ENCODE results near the gene ZNF224. TPM values are rescaled to one million over a fixed set of nuclear protein-coding genes. Genes with fewer than 3 reads are reported as not detected.

The ZNF224 gene
- total RNA-seq, 5 donors from 2014 or later (not counting 1 experiment from before 2014, with no cell fraction given), result 42.2 to 72.3 (median 71.2) TPM

DNA sequence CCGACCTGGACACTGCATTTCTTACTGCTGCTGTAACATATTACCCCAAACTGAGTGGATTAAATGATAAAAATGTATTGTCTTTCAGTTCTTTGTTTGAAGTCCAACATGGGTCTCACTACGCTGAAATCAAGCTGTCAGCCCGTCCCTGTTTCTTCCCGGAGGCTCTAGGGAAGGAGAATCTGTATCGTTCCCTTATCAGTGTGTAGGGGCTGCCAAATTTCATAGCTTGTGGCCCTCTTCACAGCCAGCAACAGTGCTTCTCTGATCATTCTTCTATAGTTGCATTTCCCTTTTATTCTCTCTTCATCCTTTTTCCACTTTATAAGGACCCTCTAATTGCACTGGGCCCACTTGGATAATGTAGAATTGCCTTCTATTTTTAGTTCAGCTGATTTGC lies 57.3 kb downstream of the ZNF224 start:
- no peak overlapping the region for H3K27ac Mint-ChIP-seq
- H3K4me1 Mint-ChIP-seq, result no peaks in the 10 kb centered on the region
- WGBS (ENCODE audit: insufficient coverage), result 100% methylated on average over 2 of the region's 5 CpGs
- ATAC-seq (replicated peaks in 1 of 4) (no peak), DNase-seq (no peak)
- H3K4me3 Mint-ChIP-seq, result no peak overlapping the region
- Histone ChIP-seq H3K4me3 (ENCODE audit: control insufficient read depth in 1 of 2, extremely low read depth in 1 of 2, low read length in 1 of 2) (no peak overlapping the region), H3K27me3 (replicated peaks in 1 of 2; ENCODE audit: control insufficient read depth in 2 of 2, extremely low read depth in 1 of 2, insufficient read depth in 2 of 2, low read length in 1 of 2) (no peaks in the 10 kb centered on the region), H3K9me3 (peaks cover 1% of the 10 kb centered on the region), H3K4me1 (ENCODE audit: control insufficient read depth in 1 of 2, extremely low read depth in 1 of 2, insufficient read depth in 2 of 2, low read length in 2 of 2) (no peaks in the 10 kb centered on the region), H3K27ac (ENCODE audit: low read length) (no peak overlapping the region), H3K36me3 (ENCODE audit: control insufficient read depth in 2 of 2, extremely low read depth in 1 of 2, insufficient read depth in 1 of 2, low read length in 1 of 2) (peaks cover 20 to 63% of the 10 kb centered on the region in 2 donors)
- CTCF ChIA-PET, result no interaction called here
- H3K27me3 Mint-ChIP-seq, result no peaks in the 10 kb centered on the region
- peaks cover 23 to 47% (median 37%) of the 10 kb centered on the region in 3 donors for H3K9me3 Mint-ChIP-seq
- peaks cover 85% of the 10 kb centered on the region for H3K36me3 Mint-ChIP-seq
- POLR2A ChIA-PET, result no interaction called here

DNA sequence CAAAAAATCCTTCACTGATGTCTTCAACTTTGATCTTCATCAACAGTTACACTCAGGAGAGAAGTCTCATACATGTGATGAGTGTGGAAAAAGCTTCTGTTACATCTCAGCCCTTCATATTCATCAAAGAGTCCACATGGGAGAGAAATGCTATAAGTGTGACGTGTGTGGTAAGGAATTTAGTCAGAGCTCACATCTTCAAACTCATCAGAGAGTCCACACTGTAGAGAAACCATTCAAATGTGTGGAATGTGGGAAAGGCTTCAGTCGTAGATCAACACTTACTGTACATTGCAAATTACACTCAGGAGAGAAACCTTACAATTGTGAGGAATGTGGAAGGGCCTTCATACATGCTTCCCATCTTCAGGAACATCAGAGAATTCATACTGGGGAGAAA lies 62.3 kb downstream of the ZNF224 start:
- peaks cover 29 to 63% (median 56%) of the 10 kb centered on the region in 3 donors for H3K9me3 Mint-ChIP-seq
- Histone ChIP-seq H3K4me1 (ENCODE audit: control insufficient read depth in 1 of 2, extremely low read depth in 1 of 2, insufficient read depth in 2 of 2, low read length in 2 of 2) (no peaks in the 10 kb centered on the region), H3K4me3 (ENCODE audit: control insufficient read depth in 1 of 2, extremely low read depth in 1 of 2, low read length in 1 of 2) (no peak overlapping the region), H3K36me3 (ENCODE audit: control insufficient read depth in 2 of 2, extremely low read depth in 1 of 2, insufficient read depth in 1 of 2, low read length in 1 of 2) (peaks cover 27 to 40% of the 10 kb centered on the region in 2 donors), H3K27ac (ENCODE audit: low read length) (no peak overlapping the region), H3K9me3 (peaks cover 18% of the 10 kb centered on the region), H3K27me3 (replicated peaks in 1 of 2; ENCODE audit: control insufficient read depth in 2 of 2, extremely low read depth in 1 of 2, insufficient read depth in 2 of 2, low read length in 1 of 2) (no peaks in the 10 kb centered on the region)
- WGBS (ENCODE audit: insufficient coverage), result no CpG with 5 or more reads among the region's 2 CpGs
- CTCF ChIA-PET, result no interaction called here
- peaks cover 63% of the 10 kb centered on the region for H3K36me3 Mint-ChIP-seq
- ATAC-seq (replicated peaks in 1 of 4), result no peak
- no peaks in the 10 kb centered on the region for H3K4me1 Mint-ChIP-seq
- H3K27me3 Mint-ChIP-seq, result no peaks in the 10 kb centered on the region
- no peak for DNase-seq
- no peak overlapping the region for H3K27ac Mint-ChIP-seq
- H3K4me3 Mint-ChIP-seq, result peak overlapping the region in 1 of 3 donors; percentile 9
- POLR2A ChIA-PET, result no interaction called here

Other genes starting within 250 kb of the ZNF224 start
- gene ZNF404, start 210.4 kb upstream of the ZNF224 start, total RNA-seq, result 1 to 10 TPM; 1.1 to 3.0 (median 2.4) TPM
- 10 to 100 TPM; 12.7 to 22.2 (median 19.2) TPM for gene ZNF45, start 159.1 kb upstream of the ZNF224 start, total RNA-seq
- gene ZNF221, start 143.1 kb upstream of the ZNF224 start, total RNA-seq, result 1 to 10 TPM in 4 of 5 donors, under 1 TPM in 1; 0.77 to 3.0 (median 1.6) TPM
- 10 to 100 TPM in 3 of 5 donors, 1 to 10 TPM in 2; 4.6 to 12.4 (median 11.3) TPM for gene ZNF155, start 110.2 kb upstream of the ZNF224 start, total RNA-seq
- gene ZNF230, start 91.4 kb upstream of the ZNF224 start, total RNA-seq, result 1 to 10 TPM; 2.7 to 9.5 (median 8.1) TPM
- 1 to 10 TPM; 3.6 to 7.4 (median 5.0) TPM for gene ZNF222, start 69.0 kb upstream of the ZNF224 start, total RNA-seq
- 1 to 10 TPM; 2.5 to 6.8 (median 5.9) TPM for gene ZNF223, start 42.3 kb upstream of the ZNF224 start, total RNA-seq
- 1 to 10 TPM; 2.6 to 5.9 (median 4.9) TPM for gene ZNF284, start 22.2 kb upstream of the ZNF224 start, total RNA-seq
- 10 to 100 TPM in 1 of 5 donors, 1 to 10 TPM in 4; 1.6 to 10.6 (median 9.8) TPM for gene ZNF225, start 19.0 kb downstream of the ZNF224 start, total RNA-seq
- gene ZNF234, start 47.2 kb downstream of the ZNF224 start, total RNA-seq, result 10 to 100 TPM in 3 of 5 donors, 1 to 10 TPM in 2; 3.3 to 21.5 (median 18.6) TPM
- gene ZNF226, start 70.7 kb downstream of the ZNF224 start, total RNA-seq, result 10 to 100 TPM; 12.3 to 42.0 (median 38.0) TPM
- gene ZNF227, start 118.2 kb downstream of the ZNF224 start, total RNA-seq, result 10 to 100 TPM; 17.6 to 45.5 (median 43.9) TPM
- gene ZNF233, start 165.5 kb downstream of the ZNF224 start, total RNA-seq, result 1 to 10 TPM in 1 of 5 donors, under 1 TPM in 4; 0.16 to 1.2 (median 0.25) TPM
- gene ZNF235, start 210.7 kb downstream of the ZNF224 start, total RNA-seq, result 10 to 100 TPM in 3 of 5 donors, 1 to 10 TPM in 2; 5.9 to 14.2 (median 11.4) TPM

Measured in T-cell (primary cell).